ENCODE measurements around the gene NPHS1. TPM values are rescaled to one million over a fixed set of nuclear protein-coding genes. Genes with fewer than 3 reads are reported as not detected.
"Not testable (repeated sequence)": the region's sequence is repeated elsewhere in the genome, so short reads cannot be mapped to it uniquely, and the experiment has no call there.

NPHS1 gene
- total RNA-seq, 4 donors from 2014 or later: not detected

DNA sequence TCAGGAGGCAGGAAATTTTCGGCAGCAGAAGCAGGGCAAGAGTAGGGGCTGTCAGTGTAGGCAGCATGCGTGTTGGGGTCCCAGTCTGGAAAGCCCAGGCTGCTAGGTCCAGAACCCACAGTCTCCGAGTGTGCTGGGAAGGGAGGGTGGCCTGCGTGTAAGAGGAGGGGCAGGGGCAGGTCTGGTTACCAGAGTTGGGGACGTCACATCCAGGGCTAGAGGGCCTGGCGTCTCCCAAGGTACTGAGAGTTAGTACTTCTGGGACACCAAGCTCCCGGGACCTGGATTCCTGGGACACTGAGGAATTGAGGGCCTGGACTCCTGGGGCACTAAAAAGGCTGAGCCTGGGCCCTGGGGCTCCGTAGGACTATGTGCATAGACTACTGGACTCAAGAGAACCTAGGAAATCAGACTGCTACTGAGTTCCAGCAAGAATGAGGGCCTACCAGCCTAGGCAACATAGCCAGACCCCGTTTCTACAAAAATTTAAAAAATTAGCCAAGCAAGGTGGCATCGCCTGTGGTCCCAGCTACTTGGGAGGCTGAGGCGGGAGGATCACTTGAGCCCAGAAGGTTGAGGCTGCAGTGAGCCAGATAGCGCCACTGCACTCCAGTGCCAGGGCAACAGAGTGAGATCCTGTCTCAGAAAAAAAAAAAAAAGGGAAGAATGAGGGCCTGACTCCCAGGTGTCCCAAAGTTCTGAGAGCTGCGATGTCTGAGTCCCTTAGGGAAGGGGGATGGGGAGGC is 45.6 kb upstream of the NPHS1 start:
- no peaks in the 10 kb centered on the region for H3K9me3 ChIP-seq
- H3K4me3 ChIP-seq: peak overlapping the region; percentile 66 to 76
- ATAC-seq: no peak
- H3K4me1 ChIP-seq: peaks cover 0 to 38% (median 20%) of the 10 kb centered on the region in 3 donors
- H3K27ac ChIP-seq: peak overlapping the region; percentile 75 to 97 (median 92)
- WGBS, 2 donors (ENCODE audit: low coverage in 1 of 2): 60 to 69% methylated on average over 1 to 2 of the region's 13 CpGs
- H3K27me3 ChIP-seq: no peaks in the 10 kb centered on the region
- peaks cover 0 to 48% of the 10 kb centered on the region in 2 donors for H3K36me3 ChIP-seq
- TF ChIP-seq POLR2A (IDR thresholded peaks at IDR 0.05) (no peak), EP300 (IDR thresholded peaks at IDR 0.05) (no peak), POLR2AphosphoS5 (IDR thresholded peaks at IDR 0.05) (no peak)
- TF ChIP-seq, protein P1, sequence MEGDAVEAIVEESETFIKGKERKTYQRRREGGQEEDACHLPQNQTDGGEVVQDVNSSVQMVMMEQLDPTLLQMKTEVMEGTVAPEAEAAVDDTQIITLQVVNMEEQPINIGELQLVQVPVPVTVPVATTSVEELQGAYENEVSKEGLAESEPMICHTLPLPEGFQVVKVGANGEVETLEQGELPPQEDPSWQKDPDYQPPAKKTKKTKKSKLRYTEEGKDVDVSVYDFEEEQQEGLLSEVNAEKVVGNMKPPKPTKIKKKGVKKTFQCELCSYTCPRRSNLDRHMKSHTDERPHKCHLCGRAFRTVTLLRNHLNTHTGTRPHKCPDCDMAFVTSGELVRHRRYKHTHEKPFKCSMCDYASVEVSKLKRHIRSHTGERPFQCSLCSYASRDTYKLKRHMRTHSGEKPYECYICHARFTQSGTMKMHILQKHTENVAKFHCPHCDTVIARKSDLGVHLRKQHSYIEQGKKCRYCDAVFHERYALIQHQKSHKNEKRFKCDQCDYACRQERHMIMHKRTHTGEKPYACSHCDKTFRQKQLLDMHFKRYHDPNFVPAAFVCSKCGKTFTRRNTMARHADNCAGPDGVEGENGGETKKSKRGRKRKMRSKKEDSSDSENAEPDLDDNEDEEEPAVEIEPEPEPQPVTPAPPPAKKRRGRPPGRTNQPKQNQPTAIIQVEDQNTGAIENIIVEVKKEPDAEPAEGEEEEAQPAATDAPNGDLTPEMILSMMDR (IDR thresholded peaks at IDR 0.05): no peak

DNA sequence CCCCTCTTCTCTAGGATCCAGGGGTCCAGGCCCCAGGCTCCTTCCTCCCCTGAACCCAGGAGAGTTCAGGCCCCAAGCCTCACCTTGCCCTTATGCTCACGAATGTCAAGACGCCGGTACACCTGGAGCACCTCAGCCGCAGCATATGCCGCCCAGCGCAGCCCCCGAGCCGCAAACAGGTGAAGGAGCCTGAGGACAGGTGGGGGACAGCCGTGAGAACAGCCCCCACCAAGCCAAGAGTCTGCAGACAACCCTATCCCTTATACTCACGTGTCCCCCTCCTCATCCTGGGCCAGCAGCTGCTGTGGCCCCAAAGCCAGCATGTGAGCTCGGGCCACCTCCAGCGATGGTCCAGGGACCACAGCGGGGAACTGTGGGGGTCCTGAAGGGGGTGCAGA is 44.3 kb upstream of the NPHS1 start:
- ATAC-seq: no peak
- WGBS, 2 donors (ENCODE audit: low coverage in 1 of 2): 93% methylated on average over 3 of the region's 13 CpGs; no CpG with 5 or more reads in 1 of the 2 donors
- Histone ChIP-seq H3K4me1 (peaks cover 0 to 38% (median 19%) of the 10 kb centered on the region in 3 donors), H3K27me3 (no peaks in the 10 kb centered on the region), H3K36me3 (peaks cover 0 to 61% of the 10 kb centered on the region in 2 donors), H3K9me3 (no peaks in the 10 kb centered on the region), H3K27ac (no peak overlapping the region), H3K4me3 (no peak overlapping the region)
- TF ChIP-seq EP300 (IDR thresholded peaks at IDR 0.05): no peak
- TF ChIP-seq POLR2AphosphoS5 (IDR thresholded peaks at IDR 0.05): no peak
- no peak for TF ChIP-seq POLR2A (IDR thresholded peaks at IDR 0.05)
- TF ChIP-seq, protein P1 (IDR thresholded peaks at IDR 0.05): no peak

DNA sequence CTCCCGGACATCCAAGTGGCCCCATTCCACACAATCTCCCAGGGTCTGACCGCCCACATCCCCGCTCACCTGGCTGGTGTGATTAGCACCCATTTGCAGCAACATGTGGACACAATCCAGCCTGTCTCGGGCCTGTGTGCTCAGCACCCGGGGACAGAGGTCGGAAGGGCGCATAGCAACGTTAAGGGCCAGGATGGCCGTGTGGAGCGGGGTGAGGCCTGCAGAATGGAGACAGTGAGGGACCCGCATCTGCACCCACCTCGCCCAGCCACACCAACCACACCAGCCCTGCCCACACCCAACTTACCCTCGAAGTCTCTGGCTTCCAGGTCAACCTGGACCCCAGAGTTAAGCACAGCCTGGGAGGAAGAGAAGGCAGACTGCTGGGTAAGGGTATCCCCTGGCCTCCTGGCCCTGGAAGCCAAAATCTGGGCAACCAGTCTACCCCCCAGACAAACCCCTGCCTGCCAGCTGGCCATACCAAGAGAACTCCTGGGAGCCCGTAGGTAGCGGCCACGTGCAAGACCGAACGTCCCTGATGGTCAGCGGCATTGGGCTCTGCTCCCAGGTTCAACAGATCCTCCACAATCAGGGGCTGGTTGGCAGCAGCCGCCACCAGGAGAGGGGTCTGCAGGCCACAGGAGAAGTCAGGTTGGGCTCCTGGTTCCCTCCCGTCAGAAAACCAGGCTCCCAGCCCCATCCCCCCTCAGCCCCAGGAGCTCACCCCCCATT is 43.8 kb upstream of the NPHS1 start:
- H3K27me3 ChIP-seq: no peaks in the 10 kb centered on the region
- no peak for TF ChIP-seq POLR2A (IDR thresholded peaks at IDR 0.05)
- no peak for TF ChIP-seq EP300 (IDR thresholded peaks at IDR 0.05)
- TF ChIP-seq, protein P1 (IDR thresholded peaks at IDR 0.05): no peak
- TF ChIP-seq POLR2AphosphoS5 (IDR thresholded peaks at IDR 0.05): no peak
- peaks cover 0 to 63% of the 10 kb centered on the region in 2 donors for H3K36me3 ChIP-seq
- peaks cover 0 to 33% (median 14%) of the 10 kb centered on the region in 3 donors for H3K4me1 ChIP-seq
- WGBS, 2 donors (ENCODE audit: low coverage in 1 of 2): 64% methylated on average over 3 of the region's 21 CpGs; no CpG with 5 or more reads in 1 of the 2 donors
- no peak overlapping the region for H3K27ac ChIP-seq
- ATAC-seq: no peak
- no peak overlapping the region for H3K4me3 ChIP-seq
- H3K9me3 ChIP-seq: no peaks in the 10 kb centered on the region

DNA sequence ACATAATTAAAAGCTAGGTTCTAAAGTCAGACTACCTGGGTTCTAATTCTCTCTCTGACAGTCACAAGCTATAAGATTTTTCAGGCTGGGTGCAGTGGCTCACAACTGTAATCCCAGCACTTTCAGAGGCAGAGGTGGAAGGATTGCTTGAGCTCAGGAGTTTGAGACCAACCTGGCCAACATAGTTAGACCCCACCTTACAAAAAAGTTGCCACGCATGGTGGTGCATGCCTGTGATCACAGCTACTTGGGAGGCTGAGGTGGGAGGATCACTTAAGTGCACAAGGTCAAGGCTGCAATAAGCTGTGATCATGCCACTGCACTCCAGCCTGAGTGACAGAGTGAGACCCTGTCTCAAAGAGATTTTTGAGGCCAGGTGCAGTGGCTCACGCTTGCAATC is 42.0 kb upstream of the NPHS1 start:
- Histone ChIP-seq H3K4me3 (no peak overlapping the region), H3K4me1 (peaks cover 0 to 26% (median 10%) of the 10 kb centered on the region in 3 donors), H3K9me3 (no peaks in the 10 kb centered on the region), H3K36me3 (peaks cover 0 to 81% of the 10 kb centered on the region in 2 donors), H3K27me3 (no peaks in the 10 kb centered on the region), H3K27ac (no peak overlapping the region)
- WGBS, 2 donors (ENCODE audit: low coverage in 1 of 2): 100% methylated on average over 2 of the region's 2 CpGs; no CpG with 5 or more reads in 1 of the 2 donors
- no peak for TF ChIP-seq POLR2A (IDR thresholded peaks at IDR 0.05)
- no peak for TF ChIP-seq POLR2AphosphoS5 (IDR thresholded peaks at IDR 0.05)
- TF ChIP-seq, protein P1 (IDR thresholded peaks at IDR 0.05): no peak
- TF ChIP-seq EP300 (IDR thresholded peaks at IDR 0.05): no peak
- no peak for ATAC-seq

DNA sequence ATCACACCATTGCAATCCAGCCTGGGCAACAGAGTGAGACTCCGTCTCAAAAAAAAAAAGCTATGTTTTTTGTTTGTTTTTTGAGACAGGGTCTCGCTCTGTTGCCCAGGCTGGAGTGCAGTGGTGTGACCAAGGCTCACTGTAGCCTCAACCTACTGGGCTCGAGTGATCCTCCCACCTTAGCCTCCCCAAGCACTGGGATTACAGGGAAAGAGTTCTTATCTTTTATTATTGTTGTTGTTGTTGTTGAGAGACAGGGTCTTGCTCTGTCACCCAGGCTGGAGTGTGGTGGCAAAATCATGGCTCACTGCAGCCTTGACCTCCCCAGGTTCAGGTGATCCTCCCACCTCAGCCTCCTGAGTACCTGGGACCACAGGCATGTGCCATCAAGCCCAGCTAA is 39.5 kb upstream of the NPHS1 start:
- not testable (repeated sequence) for H3K27ac ChIP-seq, H3K4me3 ChIP-seq, H3K27me3 ChIP-seq, H3K4me1 ChIP-seq, ATAC-seq, H3K9me3 ChIP-seq
- 100% methylated on average over 3 of the region's 3 CpGs; no CpG with 5 or more reads in 1 of the 2 donors for WGBS, 2 donors (ENCODE audit: low coverage in 1 of 2)
- peaks cover 0 to 97% of the 10 kb centered on the region in 2 donors for H3K36me3 ChIP-seq

All from gastroesophageal sphincter (tissue), 4 donors.